ENCODE data around the gene MPHOSPH10.
"Not testable (repeated sequence)": the region's sequence is repeated elsewhere in the genome, so short reads cannot be mapped to it uniquely, and the experiment has no call there.

MPHOSPH10 gene

GRCh38 chr2:71122387-71123298 lies 7.8 kb upstream of the MPHOSPH10 start:
- no peak for DNase-seq (ENCODE audit: low read depth)

GRCh38 chr2:71125506-71126294 lies 4.7 kb upstream of the MPHOSPH10 start:
- DNase-seq (ENCODE audit: low read depth), result no peak

GRCh38 chr2:71126957-71127356 lies 3.5 kb upstream of the MPHOSPH10 start:
- no peak for DNase-seq (ENCODE audit: low read depth)

- DNase-seq (ENCODE audit: low read depth), result no peak
These were observed 1.1 kb upstream of the MPHOSPH10 start for GRCh38 chr2:71129114-71129901.

GRCh38 chr2:71129902-71130151 lies 607 bp upstream of the MPHOSPH10 start:
- no peak for DNase-seq (ENCODE audit: low read depth)

- no peak for DNase-seq (ENCODE audit: low read depth)
These were observed 441 bp downstream of the MPHOSPH10 start for GRCh38 chr2:71130905-71131244.

- not testable (repeated sequence) for DNase-seq (ENCODE audit: low read depth)
These were observed 1.1 kb downstream of the MPHOSPH10 start for GRCh38 chr2:71131387-71132166.

GRCh38 chr2:71133603-71134002 lies 3.2 kb downstream of the MPHOSPH10 start:
- DNase-seq (ENCODE audit: low read depth), result no peak

GRCh38 chr2:71136174-71136573 lies 5.7 kb downstream of the MPHOSPH10 start:
- DNase-seq (ENCODE audit: low read depth), result no peak

- no peak for DNase-seq (ENCODE audit: low read depth)
These were observed 13.3 kb downstream of the MPHOSPH10 start for GRCh38 chr2:71143782-71144181.

GRCh38 chr2:71148506-71149063 lies 18.2 kb downstream of the MPHOSPH10 start:
- DNase-seq (ENCODE audit: low read depth), result no peak

GRCh38 chr2:71150082-71150816 lies 19.8 kb downstream of the MPHOSPH10 start:
- DNase-seq (ENCODE audit: low read depth), result no peak

GRCh38 chr2:71151620-71152019 lies 21.2 kb downstream of the MPHOSPH10 start:
- no peak for DNase-seq (ENCODE audit: low read depth)

GRCh38 chr2:71153585-71154224 lies 23.3 kb downstream of the MPHOSPH10 start:
- no peak for DNase-seq (ENCODE audit: low read depth)

- DNase-seq (ENCODE audit: low read depth), result no peak
These were observed 23.8 kb downstream of the MPHOSPH10 start for GRCh38 chr2:71154279-71154678.

GRCh38 chr2:71154798-71155197 lies 24.4 kb downstream of the MPHOSPH10 start:
- DNase-seq (ENCODE audit: low read depth), result no peak

GRCh38 chr2:71155846-71156245 lies 25.4 kb downstream of the MPHOSPH10 start:
- DNase-seq (ENCODE audit: low read depth), result no peak

- DNase-seq (ENCODE audit: low read depth), result no peak
These were observed 26.1 kb downstream of the MPHOSPH10 start for GRCh38 chr2:71156573-71156972.

- no peak for DNase-seq (ENCODE audit: low read depth)
These were observed 26.8 kb downstream of the MPHOSPH10 start for GRCh38 chr2:71157124-71157793.

GRCh38 chr2:71166812-71167211 lies 36.4 kb downstream of the MPHOSPH10 start:
- no peak for DNase-seq (ENCODE audit: low read depth)
